Measurements from ENCODE around the gene GGT6. TPM values are rescaled to one million over a fixed set of nuclear protein-coding genes. Genes with fewer than 3 reads are reported as not detected.

The GGT6 gene
- polyA plus RNA-seq, 1 donor (not counting 4 experiments of a cell fraction or from before 2014, with no cell fraction given): 0.93 TPM

DNA sequence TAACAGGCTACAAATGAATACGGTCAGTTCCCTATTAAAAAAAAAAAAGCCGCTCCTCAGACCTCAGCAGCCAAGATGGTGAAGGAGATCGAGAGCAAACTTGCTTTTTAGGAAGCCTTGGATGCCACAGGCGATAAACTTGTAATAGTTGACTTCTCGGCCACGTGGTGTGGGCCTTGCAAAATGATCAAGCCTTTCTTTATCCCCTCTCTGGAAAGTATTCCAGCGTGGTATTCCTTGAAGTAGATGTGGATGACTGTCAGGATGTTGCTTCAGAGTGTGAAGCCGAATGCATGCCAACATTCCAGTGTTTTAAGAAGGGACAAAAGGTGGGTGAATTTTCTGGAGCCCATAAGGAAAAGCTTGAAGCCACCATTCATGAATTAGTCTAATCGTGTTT lies 11.8 kb upstream of the GGT6 start:
- Histone ChIP-seq H3K9me3 (ENCODE audit: control insufficient read depth, low read depth, low read length) (no peaks in the 10 kb centered on the region), H3K27ac (ENCODE audit: control insufficient read depth, insufficient read depth, low read length) (no peak overlapping the region), H3K36me3 (ENCODE audit: control insufficient read depth in 2 of 2, extremely low read depth in 1 of 2, insufficient read depth in 2 of 2, low read length in 2 of 2) (no peaks in the 10 kb centered on the region), H4K20me1 (ENCODE audit: control insufficient read depth, extremely low read depth, insufficient read depth, low read length) (no peaks in the 10 kb centered on the region), H3K4me2 (ENCODE audit: control insufficient read depth, extremely low read depth, insufficient read depth, low read depth, low read length) (no peak overlapping the region), H3K9ac (ENCODE audit: control insufficient read depth, extremely low read depth, insufficient read depth, low read length) (no peak overlapping the region), H3K4me3 (ENCODE audit: control insufficient read depth in 2 of 3, extremely low read depth in 1 of 3, insufficient read depth in 2 of 3, low read depth in 1 of 3, low read length in 3 of 3) (no peak overlapping the region), H2AFZ (ENCODE audit: control insufficient read depth, low read length) (no peak overlapping the region), H3K79me2 (ENCODE audit: control insufficient read depth, insufficient read depth, low read length) (no peaks in the 10 kb centered on the region), H3K9me1 (ENCODE audit: control insufficient read depth, extremely low read depth, insufficient read depth, low read length) (no peaks in the 10 kb centered on the region), H3K4me1 (ENCODE audit: control insufficient read depth, extremely low read depth, insufficient read depth, low read length) (no peaks in the 10 kb centered on the region), H3K27me3 (ENCODE audit: control insufficient read depth, extremely low read depth, insufficient read depth, low read length) (peaks cover 4% of the 10 kb centered on the region)
- dilution Hi-C loops (cut with MboI; ENCODE audit: extremely low pct_ligation_motif_present, low sequenced_read_pairs): no loop called here
- DNase-seq (ENCODE audit: low read depth, low spot score) (no peak), FAIRE-seq (no peak)
- no peak for TF ChIP-seq EZH2 (IDR thresholded peaks at IDR 0.05; ENCODE audit: low read length)
- TF ChIP-seq, protein P1, sequence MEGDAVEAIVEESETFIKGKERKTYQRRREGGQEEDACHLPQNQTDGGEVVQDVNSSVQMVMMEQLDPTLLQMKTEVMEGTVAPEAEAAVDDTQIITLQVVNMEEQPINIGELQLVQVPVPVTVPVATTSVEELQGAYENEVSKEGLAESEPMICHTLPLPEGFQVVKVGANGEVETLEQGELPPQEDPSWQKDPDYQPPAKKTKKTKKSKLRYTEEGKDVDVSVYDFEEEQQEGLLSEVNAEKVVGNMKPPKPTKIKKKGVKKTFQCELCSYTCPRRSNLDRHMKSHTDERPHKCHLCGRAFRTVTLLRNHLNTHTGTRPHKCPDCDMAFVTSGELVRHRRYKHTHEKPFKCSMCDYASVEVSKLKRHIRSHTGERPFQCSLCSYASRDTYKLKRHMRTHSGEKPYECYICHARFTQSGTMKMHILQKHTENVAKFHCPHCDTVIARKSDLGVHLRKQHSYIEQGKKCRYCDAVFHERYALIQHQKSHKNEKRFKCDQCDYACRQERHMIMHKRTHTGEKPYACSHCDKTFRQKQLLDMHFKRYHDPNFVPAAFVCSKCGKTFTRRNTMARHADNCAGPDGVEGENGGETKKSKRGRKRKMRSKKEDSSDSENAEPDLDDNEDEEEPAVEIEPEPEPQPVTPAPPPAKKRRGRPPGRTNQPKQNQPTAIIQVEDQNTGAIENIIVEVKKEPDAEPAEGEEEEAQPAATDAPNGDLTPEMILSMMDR (optimal IDR thresholded peaks at IDR 0.05 in 1 of 3, IDR thresholded peaks at IDR 0.05 in 1 of 3, conservative IDR thresholded peaks at IDR 0.05 in 1 of 3; ENCODE audit: extremely low read depth in 1 of 3, insufficient read depth in 2 of 3, low read length in 3 of 3): no peak

DNA sequence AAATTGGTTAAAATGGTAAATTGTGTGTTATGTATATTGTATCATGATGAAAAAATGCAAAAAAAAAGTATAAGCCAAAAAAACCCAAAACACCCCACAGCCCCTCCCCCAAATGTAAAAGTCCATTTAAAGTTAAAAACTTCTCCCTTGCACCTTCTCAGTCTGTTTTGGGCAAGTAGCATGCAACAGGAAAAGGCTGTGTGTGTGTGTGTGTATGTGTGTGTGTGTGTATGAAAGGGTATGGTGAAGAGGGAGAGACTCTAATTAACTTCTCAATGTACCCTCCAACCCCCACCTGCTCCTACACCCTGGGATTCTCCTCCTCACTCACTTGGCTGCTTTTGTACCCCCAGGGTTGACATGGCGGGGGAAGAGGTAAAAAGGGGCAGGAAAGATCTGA lies 9.2 kb upstream of the GGT6 start:
- dilution Hi-C loops (cut with MboI; ENCODE audit: extremely low pct_ligation_motif_present, low sequenced_read_pairs): no loop called here
- Histone ChIP-seq H3K4me2 (ENCODE audit: control insufficient read depth, extremely low read depth, insufficient read depth, low read depth, low read length) (no peak overlapping the region), H3K4me1 (ENCODE audit: control insufficient read depth, extremely low read depth, insufficient read depth, low read length) (no peaks in the 10 kb centered on the region), H3K4me3 (ENCODE audit: control insufficient read depth in 2 of 3, extremely low read depth in 1 of 3, insufficient read depth in 2 of 3, low read depth in 1 of 3, low read length in 3 of 3) (no peak overlapping the region), H3K27me3 (ENCODE audit: control insufficient read depth, extremely low read depth, insufficient read depth, low read length) (no peaks in the 10 kb centered on the region), H2AFZ (ENCODE audit: control insufficient read depth, low read length) (no peak overlapping the region), H3K9me3 (ENCODE audit: control insufficient read depth, low read depth, low read length) (no peaks in the 10 kb centered on the region), H3K9me1 (ENCODE audit: control insufficient read depth, extremely low read depth, insufficient read depth, low read length) (no peaks in the 10 kb centered on the region), H3K36me3 (ENCODE audit: control insufficient read depth in 2 of 2, extremely low read depth in 1 of 2, insufficient read depth in 2 of 2, low read length in 2 of 2) (no peaks in the 10 kb centered on the region), H3K9ac (ENCODE audit: control insufficient read depth, extremely low read depth, insufficient read depth, low read length) (no peak overlapping the region), H3K27ac (ENCODE audit: control insufficient read depth, insufficient read depth, low read length) (no peak overlapping the region), H4K20me1 (ENCODE audit: control insufficient read depth, extremely low read depth, insufficient read depth, low read length) (no peaks in the 10 kb centered on the region), H3K79me2 (ENCODE audit: control insufficient read depth, insufficient read depth, low read length) (no peaks in the 10 kb centered on the region)
- no peak for TF ChIP-seq EZH2 (IDR thresholded peaks at IDR 0.05; ENCODE audit: low read length)
- TF ChIP-seq, protein P1 (optimal IDR thresholded peaks at IDR 0.05 in 1 of 3, IDR thresholded peaks at IDR 0.05 in 1 of 3, conservative IDR thresholded peaks at IDR 0.05 in 1 of 3; ENCODE audit: extremely low read depth in 1 of 3, insufficient read depth in 2 of 3, low read length in 3 of 3): no peak
- no peak for DNase-seq (ENCODE audit: low read depth, low spot score)
- no peak for FAIRE-seq

Measured in keratinocyte (primary cell).